ENCODE data around the gene CFAP43.
A peak's percentile ranks its signal among the peaks of the same experiment; 100 is the strongest.
"Not testable (repeated sequence)": the region's sequence is repeated elsewhere in the genome, so short reads cannot be mapped to it uniquely, and the experiment has no call there.

CFAP43 gene

GRCh38 chr10:104255311-104255981 lies 23.3 kb upstream of the CFAP43 start:
- peak; percentile 23 for DNase-seq

GRCh38 chr10:104254493-104255310 lies 22.5 kb upstream of the CFAP43 start, which contains the start of gene GSTO1:
GSTO1 (plus strand) TSS chr10:104254892; CDS start chr10:104254929, 37 bp downstream.
- DNase-seq: peak; percentile 46

GRCh38 chr10:104253606-104254410 lies 21.6 kb upstream of the CFAP43 start:
- no peak for DNase-seq

- no peak for DNase-seq
These were observed 20.9 kb upstream of the CFAP43 start for GRCh38 chr10:104253106-104253505.

GRCh38 chr10:104252368-104252767 lies 20.2 kb upstream of the CFAP43 start:
- no peak for DNase-seq

- no peak for DNase-seq
These were observed 19.3 kb upstream of the CFAP43 start for GRCh38 chr10:104251443-104251842.

- no peak for DNase-seq
These were observed 18.2 kb upstream of the CFAP43 start for GRCh38 chr10:104250371-104250770.

GRCh38 chr10:104248931-104249330 lies 16.8 kb upstream of the CFAP43 start:
- not testable (repeated sequence) for DNase-seq

- DNase-seq: no peak
These were observed 15.5 kb upstream of the CFAP43 start for GRCh38 chr10:104247513-104248146.

GRCh38 chr10:104246976-104247375 lies 14.8 kb upstream of the CFAP43 start:
- peak; percentile 14 for DNase-seq

- DNase-seq: no peak
These were observed 13.0 kb upstream of the CFAP43 start for GRCh38 chr10:104245066-104245632.

- no peak for DNase-seq
These were observed 11.3 kb upstream of the CFAP43 start for GRCh38 chr10:104243512-104243911.

- not testable (repeated sequence) for DNase-seq
These were observed 10.8 kb upstream of the CFAP43 start for GRCh38 chr10:104243009-104243408.

GRCh38 chr10:104242545-104242944 lies 10.4 kb upstream of the CFAP43 start:
- DNase-seq: no peak

- no peak for DNase-seq
These were observed 7.9 kb upstream of the CFAP43 start for GRCh38 chr10:104240078-104240477.

- DNase-seq: no peak
These were observed 3.6 kb upstream of the CFAP43 start for GRCh38 chr10:104235801-104236200.

- DNase-seq: no peak
These were observed 2.8 kb upstream of the CFAP43 start for GRCh38 chr10:104234934-104235333.

- DNase-seq: no peak
These were observed 1.7 kb upstream of the CFAP43 start for GRCh38 chr10:104233817-104234216.

GRCh38 chr10:104232613-104233102 lies 494 bp upstream of the CFAP43 start:
- no peak for DNase-seq

GRCh38 chr10:104230490-104230889 lies 1.7 kb downstream of the CFAP43 start:
- no peak for DNase-seq

- no peak for DNase-seq
These were observed 8.9 kb downstream of the CFAP43 start for GRCh38 chr10:104223304-104223703.

GRCh38 chr10:104220522-104220921 lies 11.6 kb downstream of the CFAP43 start:
- no peak for DNase-seq
